ENCODE measurements around the gene OXSR1.

OXSR1 gene

DNA sequence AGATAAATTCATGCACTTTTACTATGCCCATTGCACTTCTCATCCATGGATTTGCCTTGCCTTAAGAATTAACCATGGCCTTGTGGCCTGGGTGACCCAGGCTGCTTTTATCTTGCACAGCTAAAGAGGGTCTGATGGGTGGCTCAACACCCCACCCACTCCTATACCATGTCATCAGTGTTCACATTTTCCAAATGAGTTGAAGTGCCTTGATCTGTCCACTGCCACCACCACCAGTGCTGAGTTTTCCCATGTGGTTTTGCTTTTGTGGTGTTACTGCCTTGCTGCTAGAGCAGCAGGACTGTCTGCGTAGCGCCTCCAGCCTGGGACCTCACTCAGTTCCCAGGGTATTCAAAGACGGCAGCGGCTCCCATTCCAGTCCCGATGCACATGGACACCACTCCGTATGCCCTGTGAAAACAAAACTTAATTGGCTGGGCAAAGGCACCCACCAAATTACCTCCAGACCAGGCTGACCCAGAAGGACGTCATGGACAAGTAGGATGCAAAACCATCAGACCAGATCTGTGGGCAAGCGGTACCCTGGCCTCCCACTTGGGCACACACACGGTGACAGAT is 42.5 kb upstream of the OXSR1 start:
- in situ Hi-C loops (cut with MboI; ENCODE audit: low sequenced_read_pairs), result loop anchor here (10.0 kb wide), 1 partner anchor 362 kb away; no protein-coding TSS in a partner anchor
- H3K36me3 ChIP-seq (replicated peaks), result peaks cover 66% of the 10 kb centered on the region

DNA sequence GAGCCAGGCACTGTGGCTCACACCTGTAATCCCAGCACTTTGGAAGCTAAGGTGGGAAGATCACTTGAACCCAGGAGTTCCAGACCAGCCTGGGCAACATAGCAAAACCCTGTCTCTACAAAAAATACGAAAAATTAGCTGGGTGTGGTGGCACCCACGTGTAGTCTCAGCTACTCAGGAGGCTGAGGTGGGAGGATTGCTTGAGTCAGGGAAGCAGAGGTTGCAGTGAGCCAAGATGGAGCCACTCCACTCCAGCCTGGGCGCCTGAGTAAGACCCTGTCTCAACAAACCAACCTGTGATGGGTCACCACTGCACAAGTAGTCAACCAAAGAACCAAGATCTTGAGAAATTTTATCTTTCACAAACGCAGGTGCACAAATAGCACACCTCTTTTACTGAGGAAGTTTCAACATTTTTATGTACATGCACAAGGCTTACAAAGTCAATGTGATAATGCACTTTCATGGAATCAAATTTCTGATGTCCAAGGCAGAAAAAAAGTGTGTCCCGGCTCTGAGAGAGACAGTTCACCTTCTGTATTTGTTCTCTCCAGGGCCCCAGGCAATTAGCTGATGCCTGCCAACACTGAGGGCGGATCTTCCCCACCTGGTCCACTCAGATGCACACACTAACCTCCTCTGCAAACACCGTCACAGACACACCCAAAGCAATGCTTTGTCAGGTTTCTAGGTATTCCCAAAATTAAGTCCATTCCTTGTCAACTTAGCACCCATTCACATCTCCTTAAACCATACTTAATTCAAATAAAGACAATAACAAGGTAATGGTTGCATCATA is 40.8 kb upstream of the OXSR1 start:
- no peaks in the 10 kb centered on the region for H3K9me3 ChIP-seq
- DNase-seq (ENCODE audit: low spot score in 2 of 2), result no peak
- H3K36me3 ChIP-seq (replicated peaks), result peaks cover 83% of the 10 kb centered on the region
- H3K27me3 ChIP-seq (ENCODE audit: low read depth), result no peaks in the 10 kb centered on the region
- in situ Hi-C loops (cut with MboI; ENCODE audit: low sequenced_read_pairs), result loop anchor here (10.0 kb wide), 1 partner anchor 360 kb away; no protein-coding TSS in a partner anchor
- no peaks in the 10 kb centered on the region for H3K4me1 ChIP-seq
- H3K4me3 ChIP-seq, result no peak overlapping the region

More for the DNA sequence above, 42.5 kb upstream of the OXSR1 start:
- H3K4me3 ChIP-seq, result no peak overlapping the region
- DNase-seq (ENCODE audit: low spot score in 2 of 2), result no peak
- H3K9me3 ChIP-seq, result no peaks in the 10 kb centered on the region
- H3K4me1 ChIP-seq, result no peaks in the 10 kb centered on the region
- no peaks in the 10 kb centered on the region for H3K27me3 ChIP-seq (ENCODE audit: low read depth)

DNA sequence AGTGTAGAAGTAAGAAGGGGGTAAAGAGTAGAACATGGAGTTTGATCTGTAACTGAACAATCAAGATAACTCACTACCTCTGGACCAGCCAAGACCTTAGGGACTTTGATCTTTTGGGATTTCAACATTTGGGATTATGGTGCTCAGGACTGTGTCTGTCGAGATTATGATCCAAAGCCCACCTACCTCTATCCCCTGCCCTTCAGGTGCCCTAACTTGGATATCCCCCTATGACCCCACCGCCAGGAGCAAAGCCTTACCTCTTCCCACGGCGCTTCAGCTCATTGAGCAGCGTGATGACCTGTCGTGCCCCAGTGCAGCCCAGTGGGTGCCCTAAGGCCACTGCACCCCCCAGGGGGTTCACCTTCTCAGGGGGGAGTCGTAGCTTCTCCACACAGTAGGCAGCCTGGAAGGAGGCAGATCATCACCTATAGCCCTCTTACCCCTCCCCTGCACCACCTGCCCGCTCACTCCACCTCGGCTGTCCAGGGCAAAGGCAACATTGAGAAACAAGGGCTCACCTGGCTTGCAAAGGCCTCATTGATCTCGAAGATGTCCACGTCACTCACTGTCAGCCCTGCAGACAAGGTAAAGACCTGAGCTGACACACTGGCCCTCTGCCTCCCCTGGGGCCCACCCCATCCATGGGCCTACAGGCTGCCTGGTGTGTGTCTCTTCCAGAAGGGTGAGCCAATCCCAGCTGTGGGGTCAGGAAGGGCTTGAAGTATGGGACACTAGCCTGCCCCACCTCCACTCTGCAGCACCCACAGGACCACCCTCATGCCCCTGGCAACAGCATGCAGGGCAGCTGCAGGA is 39.8 kb upstream of the OXSR1 start:
- in situ Hi-C loops (cut with MboI; ENCODE audit: low sequenced_read_pairs), result loop anchor here (10.0 kb wide), 1 partner anchor 359 kb away; no protein-coding TSS in a partner anchor
- no peaks in the 10 kb centered on the region for H3K9me3 ChIP-seq
- no peaks in the 10 kb centered on the region for H3K27me3 ChIP-seq (ENCODE audit: low read depth)
- H3K4me1 ChIP-seq, result no peaks in the 10 kb centered on the region
- H3K4me3 ChIP-seq, result no peak overlapping the region
- no peak for DNase-seq (ENCODE audit: low spot score in 2 of 2)
- H3K36me3 ChIP-seq (replicated peaks), result peaks cover 92% of the 10 kb centered on the region

- in situ Hi-C loops (cut with MboI; ENCODE audit: low sequenced_read_pairs), result loop anchor here (10.0 kb wide), 1 partner anchor 358 kb away; no protein-coding TSS in a partner anchor
- Histone ChIP-seq H3K27me3 (ENCODE audit: low read depth) (no peaks in the 10 kb centered on the region), H3K4me1 (no peaks in the 10 kb centered on the region), H3K36me3 (replicated peaks) (peaks cover 93% of the 10 kb centered on the region), H3K4me3 (no peak overlapping the region), H3K9me3 (no peaks in the 10 kb centered on the region)
- DNase-seq (ENCODE audit: low spot score in 2 of 2), result no peak
Measured at GRCh38 chr3:38126121-38126892, 39.0 kb upstream of the OXSR1 start.

DNA sequence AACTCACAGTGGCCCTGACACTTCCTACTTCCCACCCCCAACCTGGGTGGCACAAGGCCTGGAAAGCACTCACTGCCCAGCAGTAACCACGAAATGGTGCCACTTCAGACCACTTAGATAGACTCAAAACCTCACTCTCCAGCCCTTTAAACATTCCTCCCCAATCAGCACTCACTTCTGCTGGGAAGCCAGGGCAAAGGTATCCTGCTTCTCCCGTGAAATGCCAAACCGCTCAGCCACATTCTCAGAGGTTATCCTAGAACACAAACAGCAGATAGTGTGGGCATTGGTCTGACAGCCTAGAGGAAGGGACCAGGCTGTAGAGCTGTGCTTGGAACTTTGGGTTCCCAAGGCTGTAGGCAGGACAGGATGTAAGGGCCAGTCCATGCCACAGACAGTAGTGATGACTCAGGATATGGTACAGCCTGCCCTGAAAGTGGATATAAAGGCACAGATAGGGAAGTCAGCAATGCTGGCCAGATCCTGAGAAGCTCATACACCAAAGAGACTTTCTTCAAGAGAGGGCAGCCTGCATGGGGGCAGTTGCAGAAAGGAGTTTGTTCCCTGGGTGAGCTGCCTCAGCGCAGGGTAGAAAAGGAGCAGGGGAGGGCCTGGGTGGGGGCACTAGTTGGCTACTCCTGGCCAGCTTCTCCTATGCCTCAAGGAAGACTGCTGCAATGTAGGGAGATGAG is 37.6 kb upstream of the OXSR1 start:
- no peak for DNase-seq (ENCODE audit: low spot score in 2 of 2)
- H3K4me1 ChIP-seq, result no peaks in the 10 kb centered on the region
- no peak overlapping the region for H3K4me3 ChIP-seq
- peaks cover 93% of the 10 kb centered on the region for H3K36me3 ChIP-seq (replicated peaks)
- in situ Hi-C loops (cut with MboI; ENCODE audit: low sequenced_read_pairs), result loop anchor here (10.0 kb wide), 1 partner anchor 357 kb away; no protein-coding TSS in a partner anchor
- no peaks in the 10 kb centered on the region for H3K9me3 ChIP-seq
- H3K27me3 ChIP-seq (ENCODE audit: low read depth), result no peaks in the 10 kb centered on the region

GRCh38 chr3:38128303-38128655 is 37.1 kb upstream of the OXSR1 start:
- Histone ChIP-seq H3K4me1 (no peaks in the 10 kb centered on the region), H3K27me3 (ENCODE audit: low read depth) (no peaks in the 10 kb centered on the region), H3K4me3 (no peak overlapping the region), H3K36me3 (replicated peaks) (peaks cover 89% of the 10 kb centered on the region), H3K9me3 (no peaks in the 10 kb centered on the region)
- DNase-seq (ENCODE audit: low spot score in 2 of 2), result no peak
- in situ Hi-C loops (cut with MboI; ENCODE audit: low sequenced_read_pairs), result loop anchor here (10.0 kb wide), 1 partner anchor 357 kb away; no protein-coding TSS in a partner anchor

- H3K4me3 ChIP-seq, result no peak overlapping the region
- peaks cover 93% of the 10 kb centered on the region for H3K36me3 ChIP-seq (replicated peaks)
- no peaks in the 10 kb centered on the region for H3K9me3 ChIP-seq
- no peaks in the 10 kb centered on the region for H3K4me1 ChIP-seq
- in situ Hi-C loops (cut with MboI; ENCODE audit: low sequenced_read_pairs), result loop anchor here (10.0 kb wide), 1 partner anchor 356 kb away; no protein-coding TSS in a partner anchor
- H3K27me3 ChIP-seq (ENCODE audit: low read depth), result no peaks in the 10 kb centered on the region
- no peak for DNase-seq (ENCODE audit: low spot score in 2 of 2)
Measured at GRCh38 chr3:38129058-38129457, 36.3 kb upstream of the OXSR1 start.

- DNase-seq (ENCODE audit: low spot score in 2 of 2), result no peak
- peaks cover 92% of the 10 kb centered on the region for H3K36me3 ChIP-seq (replicated peaks)
- no peaks in the 10 kb centered on the region for H3K27me3 ChIP-seq (ENCODE audit: low read depth)
- no peaks in the 10 kb centered on the region for H3K9me3 ChIP-seq
- in situ Hi-C loops (cut with MboI; ENCODE audit: low sequenced_read_pairs), result no loop called here
- H3K4me3 ChIP-seq, result no peak overlapping the region
- peaks cover 6% of the 10 kb centered on the region for H3K4me1 ChIP-seq
Measured at GRCh38 chr3:38130631-38131065, 34.7 kb upstream of the OXSR1 start.

DNA sequence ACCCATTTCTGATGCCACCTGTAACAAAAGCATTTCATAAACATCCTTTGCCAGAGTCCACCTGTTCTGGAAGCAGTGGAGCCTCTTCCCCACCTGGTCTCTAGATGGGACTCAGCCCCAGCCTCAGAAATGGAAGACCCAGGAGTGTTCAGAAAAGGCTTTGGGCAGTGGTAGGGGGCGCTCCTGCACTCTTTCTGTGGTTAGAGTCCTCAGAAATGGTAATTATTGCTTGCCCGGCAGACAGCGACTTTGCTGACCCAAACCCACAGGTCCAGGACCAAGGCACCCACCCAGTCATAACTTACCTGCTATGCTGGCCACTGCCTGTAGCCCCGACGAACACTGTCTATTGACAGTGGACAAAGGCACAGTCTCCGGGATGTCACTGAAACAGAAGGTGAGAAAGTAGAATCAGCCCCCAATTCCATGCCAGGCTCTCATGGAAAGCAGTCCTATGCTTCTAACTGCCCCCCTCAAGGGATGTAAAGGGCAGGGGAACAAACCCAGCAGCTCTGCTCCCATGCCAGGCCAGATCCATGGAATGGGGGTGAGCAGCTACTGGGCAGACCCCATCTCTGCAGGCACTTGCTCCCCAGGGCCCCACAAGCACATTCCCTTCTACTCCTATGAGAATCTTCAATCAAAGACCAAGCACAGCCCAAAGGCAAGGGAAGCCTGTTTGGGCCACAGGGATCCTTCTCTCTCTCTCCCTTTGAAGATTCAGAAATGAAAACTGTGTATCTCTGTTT is 33.5 kb upstream of the OXSR1 start:
- in situ Hi-C loops (cut with MboI; ENCODE audit: low sequenced_read_pairs), result no loop called here
- DNase-seq (ENCODE audit: low spot score in 2 of 2), result peak; percentile 31 to 81

GRCh38 chr3:38133209-38133556 is 32.2 kb upstream of the OXSR1 start:
- H3K36me3 ChIP-seq (replicated peaks), result peaks cover 67% of the 10 kb centered on the region
- H3K27me3 ChIP-seq (ENCODE audit: low read depth), result no peaks in the 10 kb centered on the region
- in situ Hi-C loops (cut with MboI; ENCODE audit: low sequenced_read_pairs), result no loop called here

More for the DNA sequence above, 33.5 kb upstream of the OXSR1 start:
- no peak overlapping the region for H3K4me3 ChIP-seq
- H3K4me1 ChIP-seq, result peaks cover 8% of the 10 kb centered on the region
- H3K36me3 ChIP-seq (replicated peaks), result peaks cover 81% of the 10 kb centered on the region
- no peaks in the 10 kb centered on the region for H3K27me3 ChIP-seq (ENCODE audit: low read depth)
- H3K9me3 ChIP-seq, result no peaks in the 10 kb centered on the region

DNA sequence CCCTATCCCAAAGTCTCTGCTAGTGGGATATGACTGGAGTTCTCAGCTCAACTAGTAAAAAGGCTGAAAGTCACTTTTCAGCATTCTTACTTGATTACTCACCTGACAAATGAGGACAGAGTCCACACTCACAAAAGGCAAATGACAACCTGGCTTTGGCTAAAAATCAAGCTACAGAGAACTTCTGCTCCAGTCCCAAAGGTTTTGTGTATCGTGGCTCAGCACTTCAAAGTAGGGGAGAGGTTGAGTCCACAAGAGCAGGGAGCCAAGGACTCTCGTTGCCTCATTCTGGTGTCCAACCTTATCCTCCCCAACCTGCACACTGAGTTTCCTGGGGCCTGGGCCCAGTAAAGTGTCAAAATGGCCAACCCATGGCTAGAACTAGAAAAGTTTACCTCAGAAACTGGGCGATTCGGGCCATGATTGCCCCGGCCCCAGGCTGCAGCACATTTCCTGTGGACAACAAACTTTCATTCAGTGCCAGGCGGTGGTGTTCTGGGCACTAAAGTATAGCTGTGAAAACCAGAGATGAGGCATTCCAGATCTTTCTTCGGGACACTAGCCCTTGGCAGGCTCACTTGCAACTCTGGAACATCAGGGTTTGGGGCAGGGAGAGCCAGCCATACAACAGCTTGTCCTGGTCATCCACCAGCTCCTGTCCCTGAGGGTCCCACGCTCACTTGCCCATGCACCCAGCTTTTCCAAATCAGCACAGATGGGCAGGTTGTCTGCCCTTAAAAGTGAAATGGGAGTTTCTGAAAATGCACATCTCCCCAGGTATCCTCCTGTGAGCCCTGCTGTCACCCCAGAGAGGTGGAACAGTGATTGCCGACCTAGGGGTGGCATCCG is 31.6 kb upstream of the OXSR1 start:
- peaks cover 19% of the 10 kb centered on the region for H3K4me1 ChIP-seq
- H3K27me3 ChIP-seq (ENCODE audit: low read depth), result no peaks in the 10 kb centered on the region
- no peak overlapping the region for H3K4me3 ChIP-seq
- in situ Hi-C loops (cut with MboI; ENCODE audit: low sequenced_read_pairs), result no loop called here
- no peak for DNase-seq (ENCODE audit: low spot score in 2 of 2)
- H3K36me3 ChIP-seq (replicated peaks), result peaks cover 63% of the 10 kb centered on the region
- no peaks in the 10 kb centered on the region for H3K9me3 ChIP-seq

More at GRCh38 chr3:38133209-38133556, 32.2 kb upstream of the OXSR1 start:
- H3K9me3 ChIP-seq, result no peaks in the 10 kb centered on the region
- DNase-seq (ENCODE audit: low spot score in 2 of 2), result no peak
- H3K4me3 ChIP-seq, result no peak overlapping the region
- peaks cover 17% of the 10 kb centered on the region for H3K4me1 ChIP-seq

Data from HAP-1 (cell line).